ENCODE results near the gene GSTM2.
"Not testable (repeated sequence)": the region's sequence is repeated elsewhere in the genome, so short reads cannot be mapped to it uniquely, and the experiment has no call there.

Gene GSTM2

DNA sequence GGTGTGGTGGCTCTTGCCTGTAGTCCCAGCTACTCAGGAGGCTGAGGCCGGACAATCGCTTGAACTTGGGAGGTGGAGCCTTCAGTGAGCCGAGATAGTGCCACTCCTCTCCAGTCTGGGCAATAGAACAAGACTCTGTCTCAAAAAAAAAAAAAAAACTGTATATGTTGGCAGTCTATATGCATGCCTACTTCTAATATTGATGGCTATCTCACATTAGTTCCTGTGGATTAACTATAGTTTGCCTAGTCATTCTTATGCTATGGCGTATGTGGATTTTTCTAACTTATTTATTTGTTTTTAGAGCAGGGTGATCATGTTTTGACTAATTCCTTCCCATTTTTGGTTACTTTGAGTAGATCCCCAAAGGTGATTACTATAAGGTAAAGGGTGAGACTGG is 29.2 kb downstream of the GSTM2 start:
- no peak overlapping the region for H3K27ac ChIP-seq
- TF ChIP-seq CTCF (conservative IDR thresholded peaks at IDR 0.05; ENCODE audit: low read depth), result no peak
- no peak for DNase-seq (ENCODE audit: low spot score)
- ChIA-PET CTCF (no interaction called here), POLR2A (ENCODE audit: low non-redundant PET) (no interaction called here)

DNA sequence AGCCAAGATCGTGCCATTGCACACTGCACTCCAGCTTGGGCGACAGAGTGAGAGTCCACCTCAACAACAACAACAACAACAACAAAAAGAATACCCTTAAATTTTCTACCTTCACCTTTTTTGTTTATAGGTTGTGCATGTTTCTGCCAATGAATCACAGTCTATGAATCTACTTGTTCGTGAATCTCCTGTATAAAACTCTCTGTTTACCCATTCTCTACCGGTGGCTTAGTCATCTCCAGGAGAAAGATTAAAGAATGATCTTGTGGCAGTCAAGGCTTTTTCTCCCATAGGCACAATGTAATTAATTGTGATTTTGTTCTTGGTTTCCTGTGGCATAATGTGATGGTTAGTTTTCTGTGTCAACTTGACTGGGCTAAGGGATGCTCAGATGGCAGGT is 30.0 kb downstream of the GSTM2 start:
- CTCF ChIA-PET; POLR2A ChIA-PET (ENCODE audit: low non-redundant PET); H3K27ac ChIP-seq; DNase-seq (ENCODE audit: low spot score): not testable (repeated sequence)

- CTCF ChIA-PET; POLR2A ChIA-PET (ENCODE audit: low non-redundant PET); H3K27ac ChIP-seq; DNase-seq (ENCODE audit: low spot score): not testable (repeated sequence)
Observed at GRCh38 chr1:109702940-109703339, 35.1 kb downstream of the GSTM2 start.

DNA sequence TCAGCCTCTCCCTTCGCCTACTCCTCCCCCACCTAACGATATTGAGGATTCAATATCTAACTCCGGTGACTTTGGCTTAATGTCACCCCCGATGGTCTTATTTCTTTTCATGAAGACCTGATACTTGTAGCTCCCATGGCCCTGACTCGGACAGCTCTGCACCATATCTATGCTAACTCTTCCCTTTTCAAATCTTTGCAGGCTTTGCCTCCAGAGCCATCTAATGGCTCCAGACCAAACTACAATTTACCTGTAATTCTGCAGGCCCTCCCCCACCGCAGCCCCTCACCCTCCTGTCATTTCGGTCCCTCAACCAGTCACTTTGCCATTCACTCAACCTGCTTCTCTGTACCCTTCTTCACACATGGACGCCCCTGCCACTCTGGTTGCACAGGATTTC is 36.3 kb downstream of the GSTM2 start:
- H3K27ac ChIP-seq, result no peak overlapping the region
- POLR2A ChIA-PET (ENCODE audit: low non-redundant PET), result no interaction called here
- CTCF ChIA-PET, result no interaction called here
- no peak for TF ChIP-seq CTCF (conservative IDR thresholded peaks at IDR 0.05; ENCODE audit: low read depth)
- no peak for DNase-seq (ENCODE audit: low spot score)

- no peak overlapping the region for H3K27ac ChIP-seq
- POLR2A ChIA-PET (ENCODE audit: low non-redundant PET), result no interaction called here
- CTCF ChIA-PET, result no interaction called here
- DNase-seq (ENCODE audit: low spot score), result no peak
- TF ChIP-seq CTCF (conservative IDR thresholded peaks at IDR 0.05; ENCODE audit: low read depth), result no peak
Observed at GRCh38 chr1:109705411-109705810, 37.6 kb downstream of the GSTM2 start.

- POLR2A ChIA-PET (ENCODE audit: low non-redundant PET); CTCF ChIA-PET: not testable (repeated sequence)
Observed at GRCh38 chr1:109708949-109709348, 41.1 kb downstream of the GSTM2 start.

GRCh38 chr1:109709822-109710221 is 42.0 kb downstream of the GSTM2 start:
- H3K27ac ChIP-seq; POLR2A ChIA-PET (ENCODE audit: low non-redundant PET); DNase-seq (ENCODE audit: low spot score); CTCF ChIA-PET: not testable (repeated sequence)

More at GRCh38 chr1:109708949-109709348, 41.1 kb downstream of the GSTM2 start:
- DNase-seq (ENCODE audit: low spot score); H3K27ac ChIP-seq: not testable (repeated sequence)

- CTCF ChIA-PET, result interaction anchor here (0.8 kb wide), 1 partner anchor 272 kb away, joined by 3 read pairs; no protein-coding TSS in a partner anchor
- POLR2A ChIA-PET (ENCODE audit: low non-redundant PET), result not testable (repeated sequence)
Observed at GRCh38 chr1:109711593-109712320, 43.9 kb downstream of the GSTM2 start, which contains the start of gene GSTM5. Gene GSTM5 (plus strand): TSS chr1:109712251. CDS start chr1:109712313, 62 bp downstream.

GRCh38 chr1:109712321-109712864 is 44.5 kb downstream of the GSTM2 start:
- ChIA-PET POLR2A (ENCODE audit: low non-redundant PET) (no interaction called here), CTCF (interaction anchor here (0.8 kb wide), 1 partner anchor 272 kb away, joined by 3 read pairs; no protein-coding TSS in a partner anchor)
- no peak for DNase-seq (ENCODE audit: low spot score)
- TF ChIP-seq CTCF (conservative IDR thresholded peaks at IDR 0.05; ENCODE audit: low read depth), result no peak
- no peak overlapping the region for H3K27ac ChIP-seq

More at GRCh38 chr1:109711593-109712320, 43.9 kb downstream of the GSTM2 start, which contains the start of gene GSTM5:
- not testable (repeated sequence) for H3K27ac ChIP-seq; DNase-seq (ENCODE audit: low spot score)
